ENCODE data around the gene CCDC85B.
A peak's percentile ranks its signal among the peaks of the same experiment; 100 is the strongest.
"Not testable (repeated sequence)": the region's sequence is repeated elsewhere in the genome, so short reads cannot be mapped to it uniquely, and the experiment has no call there.

CCDC85B gene

DNA sequence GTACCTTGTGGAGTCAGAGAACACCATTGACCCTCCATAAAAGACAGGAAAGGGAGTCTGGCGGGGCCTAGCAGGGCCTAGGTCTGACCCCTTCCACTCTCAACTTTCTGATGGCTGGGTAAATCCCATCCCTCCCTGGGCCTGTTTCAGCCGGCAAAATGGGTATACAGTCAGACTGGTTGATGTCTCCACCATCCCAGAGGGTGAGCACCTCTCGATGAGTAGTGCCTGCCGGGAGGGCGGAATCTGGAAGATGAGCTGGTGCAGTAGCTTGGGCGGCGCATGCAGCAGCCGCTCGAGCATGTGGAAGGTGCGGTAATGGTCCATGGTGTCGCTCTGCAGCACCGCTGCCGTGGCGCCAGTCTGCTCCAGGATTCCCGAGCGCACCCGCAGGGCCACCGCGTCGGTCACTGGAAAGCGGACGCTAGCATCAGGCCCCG is 2.7 kb upstream of the CCDC85B start:
- no peak for DNase-seq

GRCh38 chr11:65888163-65888814 is 2.2 kb upstream of the CCDC85B start, which contains the start of gene FIBP:
Gene FIBP, minus strand, starts transcription at chr11:65888471. Its CDS starts 53 bp downstream, at chr11:65888418.
- peak; percentile 98 for DNase-seq

DNA sequence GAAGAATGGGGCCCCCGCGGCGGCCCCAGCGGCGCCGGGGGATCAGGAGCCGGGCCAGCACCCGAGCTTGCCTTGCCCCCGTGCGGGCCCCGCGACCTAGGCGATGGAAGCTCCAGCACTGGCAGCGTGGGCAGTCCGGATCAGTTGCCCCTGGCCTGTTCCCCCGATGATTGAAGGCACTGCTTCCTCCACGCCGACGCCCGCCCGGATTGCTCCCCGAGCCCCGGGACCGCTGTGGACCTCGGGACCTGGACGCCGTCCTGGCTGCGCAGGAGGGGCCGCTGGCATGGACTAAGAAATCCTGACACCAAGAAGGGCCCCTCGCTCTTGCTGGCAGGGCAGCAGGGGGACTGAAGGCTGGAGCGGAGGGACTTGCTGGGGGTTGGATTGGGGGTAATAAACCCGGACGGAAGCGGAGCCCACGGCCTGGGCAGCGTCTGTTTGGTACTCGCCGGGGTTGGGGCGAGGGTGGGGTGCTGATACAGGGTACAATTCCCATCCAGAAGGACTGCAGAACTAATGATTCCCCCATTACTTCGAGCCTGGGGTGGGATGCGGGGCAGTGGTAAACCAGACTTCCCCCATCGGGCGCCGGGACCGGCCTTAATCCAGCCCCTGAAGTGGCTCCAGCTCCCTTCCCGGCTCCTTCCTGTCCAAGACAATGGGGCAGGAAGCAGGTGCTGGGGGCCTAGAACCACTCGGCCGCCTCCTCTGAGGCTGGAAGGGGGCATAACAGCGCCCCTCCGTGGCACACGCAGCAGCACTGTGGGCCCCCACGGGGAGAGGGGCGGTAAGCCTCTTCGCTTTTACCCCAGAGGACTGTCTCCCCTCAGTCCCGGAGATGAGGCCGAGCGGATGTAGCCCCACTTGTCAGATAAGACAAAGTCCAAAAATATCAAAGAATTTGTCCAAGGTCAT is 1.0 kb downstream of the CCDC85B start:
- DNase-seq, result peak; percentile 70

DNA sequence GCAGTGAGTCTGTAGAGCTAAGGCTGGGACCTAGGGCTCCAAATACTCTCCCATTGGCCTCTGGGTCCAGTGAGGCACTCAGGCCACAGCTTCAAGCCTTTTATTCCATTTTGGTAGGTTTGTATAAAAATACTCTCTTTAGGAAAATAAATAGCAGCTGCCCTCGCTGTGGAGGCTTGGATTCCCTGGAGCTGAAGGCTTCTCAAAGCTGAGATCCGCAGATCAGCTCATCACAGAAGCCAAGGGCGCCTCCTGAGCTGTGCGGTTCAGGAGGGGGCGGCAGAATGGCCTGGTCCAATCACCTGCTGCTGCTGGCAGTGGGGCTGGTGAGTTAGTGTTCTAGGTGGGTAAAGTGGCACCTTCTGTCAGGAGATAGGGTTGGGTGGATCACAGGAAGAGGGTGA is 1.7 kb downstream of the CCDC85B start:
- not testable (repeated sequence) for DNase-seq

GRCh38 chr11:65892661-65893317 is 2.3 kb downstream of the CCDC85B start:
- DNase-seq, result no peak

DNA sequence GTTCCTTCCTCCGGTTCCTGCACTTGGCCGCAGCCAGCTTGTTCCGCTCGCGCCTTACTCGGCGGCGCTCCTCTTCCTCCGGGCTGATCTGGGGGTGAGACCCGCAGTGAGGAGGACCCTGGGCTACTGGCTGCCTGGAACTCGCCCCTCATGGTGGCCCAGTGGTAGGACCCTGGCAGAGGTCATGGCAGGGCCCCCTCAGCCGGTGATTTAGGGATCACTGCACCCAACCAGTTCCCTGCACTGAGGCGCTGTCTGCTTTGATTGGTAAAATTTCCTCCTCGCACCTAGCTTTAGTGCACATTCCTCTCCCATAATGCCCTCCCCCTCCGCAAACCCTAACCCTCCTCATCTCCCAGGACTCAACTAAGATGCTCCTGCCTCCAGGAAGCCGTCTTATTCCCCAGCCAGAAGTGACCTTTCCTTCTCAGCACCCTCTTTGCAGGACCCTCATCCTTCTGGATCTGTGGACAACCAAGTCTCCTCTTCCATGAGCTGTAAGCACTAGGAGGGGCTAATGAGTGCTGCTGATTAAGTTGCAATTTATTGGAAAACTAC is 3.6 kb downstream of the CCDC85B start:
- DNase-seq, result no peak

DNA sequence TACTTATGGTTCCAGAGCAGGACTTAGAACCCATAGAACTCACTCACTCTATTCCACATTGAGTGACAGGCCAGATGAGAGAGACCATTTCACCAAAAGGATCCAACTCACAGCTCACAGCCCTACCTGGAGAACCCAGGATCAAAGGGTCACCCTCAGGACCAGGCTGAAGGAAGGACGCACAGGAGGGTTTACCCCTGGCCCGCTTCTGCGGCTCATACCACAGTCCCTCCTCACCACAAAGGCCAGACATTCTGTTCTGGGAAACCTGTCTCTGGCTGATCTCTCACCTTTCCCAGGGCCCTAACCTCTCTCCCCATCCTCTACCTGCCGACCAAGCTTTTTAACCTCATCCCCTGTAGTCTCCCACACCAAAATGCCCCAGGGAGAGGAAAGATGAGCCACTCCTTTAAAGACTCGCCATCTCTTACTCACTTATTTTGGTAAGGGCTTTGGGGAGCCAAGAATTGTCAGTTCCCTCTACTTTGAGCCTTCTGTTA is 5.1 kb downstream of the CCDC85B start:
- DNase-seq, result no peak

- DNase-seq, result no peak
Observed at GRCh38 chr11:65896034-65896999, 5.8 kb downstream of the CCDC85B start.

GRCh38 chr11:65897020-65897471 is 6.6 kb downstream of the CCDC85B start:
- no peak for DNase-seq

- DNase-seq, result no peak
Observed at GRCh38 chr11:65898656-65899355, 8.3 kb downstream of the CCDC85B start.

- DNase-seq, result peak; percentile 78
Observed at GRCh38 chr11:65899356-65900124, 9.1 kb downstream of the CCDC85B start.

DNA sequence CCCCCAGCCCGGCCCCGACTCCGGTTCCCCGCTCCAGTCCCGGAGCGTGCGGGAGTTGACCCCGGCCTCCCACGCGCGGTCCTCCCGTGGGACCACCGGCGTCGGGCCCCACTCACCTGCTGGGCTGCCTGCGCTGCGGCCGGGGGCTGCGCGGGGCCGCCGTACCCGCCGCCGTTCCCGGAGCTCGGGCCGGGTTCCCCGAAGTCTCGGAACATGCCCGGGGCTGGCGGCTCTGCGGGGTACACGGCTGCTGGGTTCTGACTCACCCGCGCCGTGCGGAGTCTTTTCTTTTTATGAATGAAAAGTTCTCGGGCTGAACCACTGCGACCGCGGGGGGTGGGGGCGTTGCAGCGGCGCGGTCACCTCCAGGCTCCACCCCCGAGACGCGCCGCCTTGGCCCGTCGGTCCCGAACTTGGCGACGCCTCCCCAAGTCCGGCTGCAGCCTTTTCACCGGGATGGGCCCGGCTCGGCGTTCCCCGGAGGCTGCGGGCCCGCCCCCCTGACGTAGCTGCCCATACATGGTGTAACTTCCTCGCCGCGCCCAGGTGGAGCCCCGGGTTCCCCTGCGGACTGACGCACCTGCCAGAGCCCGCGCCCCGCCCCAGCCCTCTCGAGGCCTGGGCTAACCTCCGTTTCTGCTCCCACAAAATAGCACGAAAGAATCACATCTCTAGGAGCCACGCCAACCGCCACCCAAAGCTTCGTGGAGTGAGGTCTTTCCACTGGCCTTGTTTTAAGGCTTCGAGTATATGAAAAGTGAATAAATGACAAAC is 9.8 kb downstream of the CCDC85B start, which contains the start of gene FOSL1:
FOSL1 (minus strand) TSS at position 264 of the 774 bp plus-strand sequence; CDS start at position 215, 49 bp downstream.
- DNase-seq, result peak; percentile 94

- no peak for DNase-seq
Observed at GRCh38 chr11:65900899-65901180, 10.4 kb downstream of the CCDC85B start.

DNA sequence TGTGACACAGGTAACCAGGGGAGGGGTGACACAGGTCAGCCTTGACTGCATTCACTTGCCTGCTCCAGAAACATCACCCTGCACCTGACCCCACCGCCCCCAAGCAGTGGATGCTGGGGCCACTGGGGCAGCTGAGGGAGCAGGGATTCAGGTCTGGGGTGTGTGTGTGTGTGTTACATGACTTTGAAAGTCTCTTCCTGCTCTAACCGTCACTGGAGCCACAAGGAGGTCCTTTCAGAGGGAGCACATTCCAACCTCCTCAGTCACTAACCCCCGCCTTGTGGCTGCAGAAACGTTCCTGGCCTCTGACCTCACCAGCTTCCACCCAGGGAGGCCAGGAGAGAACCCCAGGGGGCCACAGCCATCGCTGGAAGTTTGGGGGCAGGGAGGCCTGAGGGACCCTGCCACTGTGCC is 12.6 kb downstream of the CCDC85B start:
- no peak for DNase-seq

DNA sequence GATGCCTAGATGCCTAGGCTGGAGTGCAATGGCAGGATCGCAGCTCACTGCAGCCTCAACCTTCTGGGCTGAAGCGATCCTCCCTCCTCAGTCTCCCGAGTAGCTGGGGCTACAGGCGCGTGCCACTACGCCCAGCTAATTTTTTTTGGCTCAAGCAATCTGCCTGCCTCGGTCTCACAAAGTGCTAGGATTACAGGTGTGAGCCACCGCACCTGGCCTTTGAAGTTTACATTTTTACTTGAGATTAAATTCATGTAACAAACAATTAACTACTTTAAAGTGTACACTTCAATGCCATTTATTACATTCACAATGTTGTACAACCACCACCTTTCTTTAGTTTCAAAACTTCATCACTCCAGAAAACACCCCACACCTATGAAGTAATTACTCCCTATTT is 13.2 kb downstream of the CCDC85B start:
- DNase-seq, result no peak

DNA sequence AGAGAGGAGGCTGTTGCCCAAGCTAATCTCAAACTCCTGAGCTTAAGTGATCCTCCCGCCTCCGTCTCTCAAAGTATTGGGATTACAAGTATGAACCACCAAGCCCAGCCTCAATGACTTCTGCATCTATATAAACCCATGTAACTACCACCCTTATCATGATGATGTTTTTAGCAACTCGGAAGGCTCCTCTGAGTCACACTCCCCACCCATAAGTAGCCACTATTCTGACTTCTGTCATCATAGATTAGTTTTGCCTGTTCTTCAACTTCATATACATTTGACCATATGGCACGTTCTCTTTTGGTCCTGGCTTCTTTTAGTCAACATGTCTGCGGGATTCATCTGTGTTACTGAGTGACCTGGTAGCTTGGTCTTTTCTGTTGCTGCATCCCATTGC is 16.1 kb downstream of the CCDC85B start:
- peak; percentile 70 for DNase-seq

GRCh38 chr11:65907878-65908277 is 17.4 kb downstream of the CCDC85B start:
- DNase-seq, result no peak

DNA sequence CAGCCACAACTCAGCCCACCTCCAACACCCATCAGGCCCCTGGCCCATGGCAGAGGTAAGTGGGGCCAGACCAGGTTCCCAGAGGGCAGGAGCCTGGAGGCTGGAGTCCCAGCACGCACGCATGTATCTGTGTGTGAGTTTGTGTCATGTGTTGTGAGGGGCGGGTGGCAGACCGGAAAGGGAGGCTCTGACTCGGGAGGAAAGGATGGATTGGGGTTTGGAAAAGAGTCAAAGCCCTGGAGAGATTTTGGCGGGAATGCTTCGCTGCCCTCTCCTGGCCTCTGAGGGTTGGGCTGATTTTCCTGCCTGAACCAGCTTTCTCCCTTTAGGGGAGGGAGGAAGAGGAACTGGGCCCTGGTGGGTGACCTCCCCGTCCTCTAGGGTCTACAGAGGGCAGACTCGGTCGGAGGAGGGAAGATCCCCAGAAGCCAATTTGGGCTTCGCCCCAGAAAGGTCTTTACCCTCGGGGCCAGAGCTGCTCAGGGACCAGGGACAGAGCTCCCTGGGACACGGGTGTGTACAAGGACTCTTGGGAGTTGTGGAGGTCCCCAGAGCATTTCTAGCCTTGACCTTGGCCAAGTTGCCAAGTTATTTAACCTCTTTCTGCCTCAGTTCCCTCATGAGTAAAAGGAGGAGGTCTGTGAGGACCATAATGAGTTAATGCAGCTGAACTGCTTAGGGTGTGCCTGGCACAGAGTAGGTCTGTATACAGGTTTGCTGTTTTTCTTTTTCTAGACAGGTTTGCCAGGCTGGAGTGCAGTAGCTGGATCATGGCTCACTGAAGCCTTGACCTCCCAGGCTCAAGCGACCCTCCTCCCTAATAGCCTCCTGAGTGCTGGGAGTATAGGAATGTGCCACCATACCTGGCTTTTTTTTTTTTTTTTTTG is 21.5 kb downstream of the CCDC85B start:
- DNase-seq, result peak; percentile 67
